Measurements from ENCODE around the gene AGO1. TPM values are rescaled to one million over a fixed set of nuclear protein-coding genes. Genes with fewer than 3 reads are reported as not detected.

The AGO1 gene
- total and polyA plus RNA-seq, 2 of the 8 experiments (the other 6 are each of a cell fraction or from before 2014, with no cell fraction given) = 15.1 to 73.7 TPM

DNA sequence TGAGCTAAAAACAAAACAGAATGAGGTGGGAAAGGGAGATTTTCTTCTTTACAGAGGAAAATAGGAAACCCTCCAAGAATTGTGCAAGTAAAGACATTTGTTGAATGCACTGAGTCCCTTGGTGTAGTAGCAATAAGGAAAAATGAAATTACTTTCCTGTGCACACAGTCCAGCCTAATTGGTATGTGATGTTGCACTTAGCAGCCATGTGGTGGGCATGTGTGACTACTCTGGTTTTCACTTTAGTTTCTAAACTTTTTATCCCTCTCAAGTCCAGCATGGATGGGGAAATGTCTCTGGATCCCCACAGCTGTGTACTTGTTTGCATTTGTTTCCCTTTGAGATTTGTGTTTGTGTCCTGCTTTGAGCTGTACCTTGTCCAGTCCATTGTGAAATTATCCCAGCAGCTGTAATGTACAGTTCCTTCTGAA lies 40.8 kb downstream of the AGO1 start:
- Histone ChIP-seq H2BK120ac (replicated peaks; ENCODE audit: low read depth, low read length) (no peak overlapping the region), H3K23ac (ENCODE audit: insufficient read length) (no peak overlapping the region), H3K18ac (ENCODE audit: extremely low read depth, low read length) (no peak overlapping the region), H3K9me3 (ENCODE audit: insufficient read depth in 2 of 2, low read depth in 1 of 2, low read length in 1 of 2) (no peaks in the 10 kb centered on the region), H4K91ac (replicated peaks; ENCODE audit: insufficient read length, low read length) (no peak overlapping the region), H3K4me1 (replicated peaks in 1 of 4; ENCODE audit: control insufficient read depth in 3 of 4, insufficient read depth in 4 of 4, low read length in 3 of 4) (no peaks in the 10 kb centered on the region), H3K36me3 (ENCODE audit: control insufficient read depth in 2 of 4, insufficient read depth in 4 of 4, low read length in 3 of 4) (peaks cover 2 to 36% (median 13%) of the 10 kb centered on the region in 4 experiments; a peak in 6 of 8 replicates), H3K56ac (replicated peaks; ENCODE audit: insufficient read length, low read depth, low read length) (no peak overlapping the region), H3K4ac (replicated peaks; ENCODE audit: insufficient read length, low read depth, low read length) (no peak overlapping the region), H4K5ac (ENCODE audit: insufficient read length, low read depth, low read length) (no peak overlapping the region), H2BK20ac (ENCODE audit: low read length) (no peak overlapping the region), H4K20me1 (replicated peaks in 1 of 2; ENCODE audit: control insufficient read depth in 1 of 2, insufficient read depth in 2 of 2, low read length in 2 of 2) (peaks cover 0 to 7% of the 10 kb centered on the region in 2 experiments), H3K27me3 (replicated peaks in 1 of 4; ENCODE audit: control insufficient read depth in 3 of 4, extremely low read depth in 1 of 4, insufficient read depth in 3 of 4, low read length in 3 of 4) (no peaks in the 10 kb centered on the region), H2BK5ac (ENCODE audit: low read depth, low read length) (no peak overlapping the region), H3K23me2 (ENCODE audit: low read depth, low read length) (no peaks in the 10 kb centered on the region), H3K79me2 (ENCODE audit: control insufficient read depth in 1 of 2, insufficient read depth in 2 of 2, low read length in 2 of 2) (no peaks in the 10 kb centered on the region), H3K4me2 (ENCODE audit: insufficient read depth in 1 of 2, low read depth in 2 of 2, low read length in 2 of 2) (no peak overlapping the region), H3K14ac (ENCODE audit: insufficient read length) (no peak overlapping the region), H3K4me3 (ENCODE audit: extremely low read depth in 1 of 4, insufficient read depth in 2 of 4, low read depth in 3 of 4, low read length in 4 of 4) (no peak overlapping the region), H4K8ac (ENCODE audit: extremely low read depth, insufficient read depth, low read length) (no peak overlapping the region), H2AFZ (ENCODE audit: low read length) (no peak overlapping the region), H3K9ac (replicated peaks in 1 of 4; ENCODE audit: extremely low read depth in 1 of 4, low read depth in 3 of 4, low read length in 3 of 4) (no peak overlapping the region), H3K27ac (ENCODE audit: low read depth, low read length) (no peak overlapping the region), H3K79me1 (ENCODE audit: low read depth, low read length) (no peaks in the 10 kb centered on the region), H2BK15ac (ENCODE audit: low read length) (no peak overlapping the region), H2BK12ac (ENCODE audit: low read depth, low read length) (no peak overlapping the region), H2AK5ac (ENCODE audit: low read depth, low read length) (no peak overlapping the region)
- POLR2A ChIA-PET (ENCODE audit: partially characterized antibody) = interaction anchor here (1.2 kb wide), 1 partner anchor 30 kb away, joined by 4 read pairs; no protein-coding TSS in a partner anchor
- FAIRE-seq (no peak), DNase-seq (ENCODE audit: low read depth in 1 of 2, low spot score in 2 of 2) (no peak)
- CTCF ChIA-PET (ENCODE audit: partially characterized antibody) = interaction anchor here (1.0 to 1.7 kb wide), 4 partner anchors 24 to 52 kb away, joined by 4 to 7 read pairs (median 4); no protein-coding TSS in a partner anchor
- TF ChIP-seq POU5F1 (IDR thresholded peaks at IDR 0.05; ENCODE audit: low read depth, low read length) (no peak), SUZ12 (IDR thresholded peaks at IDR 0.05; ENCODE audit: low read length) (no peak), CEBPB (IDR thresholded peaks at IDR 0.05; ENCODE audit: low read depth, low read length) (no peak), SIRT6 (IDR thresholded peaks at IDR 0.05; ENCODE audit: low read length) (no peak), HDAC2 (IDR thresholded peaks at IDR 0.05; ENCODE audit: borderline replicate concordance in 1 of 2, low read depth in 2 of 2, low read length in 2 of 2) (no peak), SIX5 (IDR thresholded peaks at IDR 0.05; ENCODE audit: low read depth, low read length) (no peak), RAD21 (IDR thresholded peaks at IDR 0.05 in 1 of 2, conservative IDR thresholded peaks at IDR 0.05 in 1 of 2; ENCODE audit: low read depth in 2 of 2, low read length in 2 of 2) (no peak), TEAD4 (IDR thresholded peaks at IDR 0.05; ENCODE audit: low read depth, low read length) (no peak), RFX5 (IDR thresholded peaks at IDR 0.05; ENCODE audit: borderline replicate concordance, low read depth, low read length) (no peak), CREB1 (IDR thresholded peaks at IDR 0.05) (no peak), YY1 (IDR thresholded peaks at IDR 0.05; ENCODE audit: low read depth, low read length) (no peak), TCF12 (IDR thresholded peaks at IDR 0.05; ENCODE audit: low read depth, low read length) (no peak), MAFK (IDR thresholded peaks at IDR 0.05; ENCODE audit: low read depth, low read length) (no peak), ASH2L (IDR thresholded peaks at IDR 0.05; ENCODE audit: low read length) (no peak)
